Measurements from ENCODE around the gene SH3BP4. TPM values are rescaled to one million over a fixed set of nuclear protein-coding genes. Genes with fewer than 3 reads are reported as not detected.

The SH3BP4 gene
- total RNA-seq, 1 donor from 2014 or later, result 36.7 TPM

DNA sequence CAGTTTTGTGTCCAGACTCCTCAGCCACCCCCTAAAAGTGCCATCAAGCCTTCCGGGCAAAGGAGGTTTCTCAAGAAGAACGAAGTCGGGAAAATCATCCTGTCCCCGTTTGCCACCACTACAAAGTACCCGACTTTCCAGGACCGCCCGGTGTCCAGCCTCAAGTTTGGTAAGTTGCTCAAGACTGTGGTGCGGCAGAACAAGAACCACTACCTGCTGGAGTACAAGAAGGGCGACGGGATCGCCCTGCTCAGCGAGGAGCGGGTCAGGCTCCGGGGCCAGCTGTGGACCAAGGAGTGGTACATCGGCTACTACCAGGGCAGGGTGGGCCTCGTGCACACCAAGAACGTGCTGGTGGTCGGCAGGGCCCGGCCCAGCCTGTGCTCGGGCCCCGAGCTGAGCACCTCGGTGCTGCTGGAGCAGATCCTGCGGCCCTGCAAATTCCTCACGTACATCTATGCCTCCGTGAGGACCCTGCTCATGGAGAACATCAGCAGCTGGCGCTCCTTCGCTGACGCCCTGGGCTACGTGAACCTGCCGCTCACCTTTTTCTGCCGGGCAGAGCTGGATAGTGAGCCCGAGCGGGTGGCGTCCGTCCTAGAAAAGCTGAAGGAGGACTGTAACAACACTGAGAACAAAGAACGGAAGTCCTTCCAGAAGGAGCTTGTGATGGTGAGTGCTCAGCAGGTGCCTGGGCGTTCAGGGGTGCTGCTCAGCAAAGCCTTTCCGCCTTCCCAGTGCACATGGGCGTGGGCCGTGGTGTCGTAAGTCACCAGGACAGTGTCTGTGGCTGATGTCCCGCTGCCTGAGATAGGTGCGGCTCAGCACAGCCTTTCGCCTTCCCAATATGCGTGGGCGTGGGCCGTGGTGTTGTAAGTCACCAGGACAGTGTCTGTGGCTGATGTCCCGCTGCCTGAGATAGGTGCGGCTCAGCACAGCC is 91.0 kb downstream of the SH3BP4 start:
- Histone ChIP-seq H3K4me3 (no peak overlapping the region), H3K9me3 (no peaks in the 10 kb centered on the region), H3K27me3 (no peaks in the 10 kb centered on the region), H3K27ac (no peak overlapping the region), H3K4me1 (no peaks in the 10 kb centered on the region), H3K36me3 (peaks cover 9 to 39% of the 10 kb centered on the region in 2 donors)
- intact Hi-C loops (cut with DNase I), result no loop called here
- no peak for DNase-seq (ENCODE audit: low spot score in 2 of 2)
- TF ChIP-seq, protein P1, sequence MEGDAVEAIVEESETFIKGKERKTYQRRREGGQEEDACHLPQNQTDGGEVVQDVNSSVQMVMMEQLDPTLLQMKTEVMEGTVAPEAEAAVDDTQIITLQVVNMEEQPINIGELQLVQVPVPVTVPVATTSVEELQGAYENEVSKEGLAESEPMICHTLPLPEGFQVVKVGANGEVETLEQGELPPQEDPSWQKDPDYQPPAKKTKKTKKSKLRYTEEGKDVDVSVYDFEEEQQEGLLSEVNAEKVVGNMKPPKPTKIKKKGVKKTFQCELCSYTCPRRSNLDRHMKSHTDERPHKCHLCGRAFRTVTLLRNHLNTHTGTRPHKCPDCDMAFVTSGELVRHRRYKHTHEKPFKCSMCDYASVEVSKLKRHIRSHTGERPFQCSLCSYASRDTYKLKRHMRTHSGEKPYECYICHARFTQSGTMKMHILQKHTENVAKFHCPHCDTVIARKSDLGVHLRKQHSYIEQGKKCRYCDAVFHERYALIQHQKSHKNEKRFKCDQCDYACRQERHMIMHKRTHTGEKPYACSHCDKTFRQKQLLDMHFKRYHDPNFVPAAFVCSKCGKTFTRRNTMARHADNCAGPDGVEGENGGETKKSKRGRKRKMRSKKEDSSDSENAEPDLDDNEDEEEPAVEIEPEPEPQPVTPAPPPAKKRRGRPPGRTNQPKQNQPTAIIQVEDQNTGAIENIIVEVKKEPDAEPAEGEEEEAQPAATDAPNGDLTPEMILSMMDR (IDR thresholded peaks at IDR 0.05), result no peak

DNA sequence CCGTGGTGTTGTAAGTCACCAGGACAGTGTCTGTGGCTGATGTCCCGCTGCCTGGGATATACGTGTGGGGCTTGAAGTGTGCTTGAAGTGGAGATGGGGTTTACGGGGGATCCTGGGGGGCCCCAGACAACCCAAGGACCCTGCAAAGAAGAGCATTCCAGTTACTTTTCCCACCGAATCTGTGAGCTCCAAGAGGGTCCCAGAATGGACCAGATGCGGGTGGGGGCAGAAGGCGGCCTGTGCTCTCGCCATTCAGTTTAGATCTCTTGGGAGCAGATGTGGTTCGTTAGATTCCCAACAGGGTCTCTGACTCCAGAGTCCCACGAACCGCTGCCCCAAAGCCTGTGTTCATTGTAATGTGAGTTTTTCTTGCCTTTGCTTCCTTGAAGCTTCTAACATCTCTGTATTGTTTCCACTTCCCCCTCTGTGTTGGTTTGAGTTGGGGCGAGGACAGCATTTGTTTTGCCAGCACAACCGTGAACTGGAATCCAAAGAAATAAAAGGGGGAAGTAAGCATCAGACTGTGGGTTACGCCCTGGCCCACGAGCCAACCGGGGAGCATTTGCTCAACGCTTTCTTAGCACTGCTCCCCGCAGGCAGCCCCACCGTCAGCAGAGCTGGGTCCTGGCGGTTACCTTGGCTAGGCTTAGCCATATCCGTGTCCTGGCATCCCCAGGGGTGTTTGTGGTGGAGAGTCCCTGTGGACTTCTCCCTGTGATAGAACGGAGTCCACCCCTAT is 92.1 kb downstream of the SH3BP4 start:
- peaks cover 9 to 39% of the 10 kb centered on the region in 2 donors for H3K36me3 ChIP-seq
- no peak overlapping the region for H3K27ac ChIP-seq
- H3K9me3 ChIP-seq, result no peaks in the 10 kb centered on the region
- H3K4me1 ChIP-seq, result no peaks in the 10 kb centered on the region
- TF ChIP-seq, protein P1 (IDR thresholded peaks at IDR 0.05), result no peak
- H3K27me3 ChIP-seq, result no peaks in the 10 kb centered on the region
- intact Hi-C loops (cut with DNase I), result no loop called here
- DNase-seq (ENCODE audit: low spot score in 2 of 2), result no peak
- H3K4me3 ChIP-seq, result no peak overlapping the region

DNA sequence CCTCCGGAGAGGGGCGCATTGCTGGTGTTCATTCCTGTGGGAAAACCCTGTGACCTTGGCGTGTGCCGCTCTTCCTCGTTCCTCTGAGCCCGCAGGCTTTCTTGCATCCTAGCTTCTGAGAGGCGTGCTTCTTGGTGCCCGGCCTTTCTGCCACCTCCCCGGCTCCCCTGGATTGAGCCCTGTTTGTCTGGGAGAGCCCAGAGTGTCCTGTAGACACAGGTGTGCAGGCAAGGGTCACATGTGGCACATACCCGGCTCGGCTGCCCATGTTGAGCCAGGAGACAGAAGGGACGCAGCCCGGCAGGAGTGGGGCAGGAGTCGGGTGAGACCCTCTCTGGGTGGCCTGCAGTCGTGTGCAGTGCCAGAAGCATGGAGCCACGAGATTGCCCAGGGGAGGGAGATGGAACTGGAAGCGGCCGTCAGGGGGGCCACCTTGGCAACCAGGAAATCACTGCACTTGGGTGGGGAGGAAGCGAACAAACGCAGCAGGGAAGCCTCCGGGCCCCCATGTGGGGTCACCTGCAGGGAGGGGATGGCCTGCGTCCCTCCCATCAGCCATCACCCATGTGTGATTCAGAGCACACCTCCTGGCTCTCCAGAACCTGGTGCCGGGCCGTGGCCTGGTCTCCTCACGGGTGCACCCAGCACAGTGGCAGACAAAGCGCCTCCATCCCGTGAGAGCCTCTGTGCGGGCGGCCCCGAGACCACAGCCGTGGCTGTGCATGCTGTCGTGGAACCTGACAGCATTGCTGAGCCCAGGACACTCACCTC is 92.9 kb downstream of the SH3BP4 start:
- Histone ChIP-seq H3K4me3 (no peak overlapping the region), H3K27me3 (no peaks in the 10 kb centered on the region), H3K27ac (no peak overlapping the region), H3K4me1 (no peaks in the 10 kb centered on the region), H3K36me3 (peaks cover 9 to 39% of the 10 kb centered on the region in 2 donors), H3K9me3 (no peaks in the 10 kb centered on the region)
- no peak for DNase-seq (ENCODE audit: low spot score in 2 of 2)
- TF ChIP-seq, protein P1 (IDR thresholded peaks at IDR 0.05), result no peak
- intact Hi-C loops (cut with DNase I), result no loop called here

DNA sequence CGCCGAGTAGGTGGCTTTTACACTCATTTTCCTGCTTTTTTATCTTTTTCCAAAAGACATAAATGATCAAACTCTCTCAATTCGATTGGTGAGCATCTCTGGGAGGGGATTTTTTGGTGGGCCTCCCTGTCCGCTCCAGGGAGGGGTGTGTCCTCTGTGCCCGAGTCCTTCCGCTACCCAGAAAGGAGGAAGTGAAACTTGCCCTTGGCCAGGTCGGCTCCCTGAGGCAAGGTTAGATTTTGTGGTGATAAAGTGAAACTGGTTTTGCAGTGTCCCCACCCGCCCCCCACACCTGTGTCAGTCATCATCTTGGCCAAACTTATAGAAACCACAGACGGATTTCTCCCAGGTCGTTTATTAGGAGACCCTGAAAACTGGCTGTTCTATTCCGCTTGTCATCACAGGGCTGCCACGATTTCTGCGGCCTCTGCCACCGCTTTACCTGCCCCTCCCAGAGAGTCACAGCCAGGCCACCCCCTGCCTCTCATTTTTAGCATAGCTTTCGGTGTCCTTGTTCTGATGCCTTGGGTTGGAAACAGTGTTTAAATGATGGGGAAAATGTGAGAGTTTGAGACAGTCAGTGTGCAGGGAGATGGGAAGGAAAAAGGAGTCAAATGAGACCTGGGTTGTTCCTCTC is 93.6 kb downstream of the SH3BP4 start:
- no peak for DNase-seq (ENCODE audit: low spot score in 2 of 2)
- intact Hi-C loops (cut with DNase I), result no loop called here

More for the DNA sequence above, 93.6 kb downstream of the SH3BP4 start:
- H3K4me3 ChIP-seq, result no peak overlapping the region
- H3K4me1 ChIP-seq, result peaks cover 0 to 3% of the 10 kb centered on the region in 2 donors
- H3K27me3 ChIP-seq, result no peaks in the 10 kb centered on the region
- peaks cover 9 to 39% of the 10 kb centered on the region in 2 donors for H3K36me3 ChIP-seq
- TF ChIP-seq, protein P1 (IDR thresholded peaks at IDR 0.05), result no peak
- no peaks in the 10 kb centered on the region for H3K9me3 ChIP-seq
- no peak overlapping the region for H3K27ac ChIP-seq
